Calu3 (cell line): ENCODE data around the gene GAGE12D. TPM values are rescaled to one million over a fixed set of nuclear protein-coding genes. Genes with fewer than 3 reads are reported as not detected.
"Not testable (repeated sequence)": the region's sequence is repeated elsewhere in the genome, so short reads cannot be mapped to it uniquely, and the experiment has no call there.

Source experiments
- BruUV-seq: library from RNA; stranded (reverse); fragments of 400-500 nt; replicated peaks from 2 replicates; lab custom pipeline; 2021; lab: Mats Ljungman, UMichigan
- CTCF ChIA-PET: fragments of 300-600 bp; sonication (Branson Sonifier 250); formaldehyde crosslinking; loops from one replicate; lab custom pipeline; 2022; ENCODE audit warnings: antibody characterized with exemption; lab: Charles Lee
- DNase-seq: peaks from one replicate; pipeline ENCODE4 v3.0.0; 2022
- H3K27ac Mint-ChIP-seq: one replicate; pipeline ENCODE4 v1.8.0; 2022; ENCODE audit warnings: mixed read lengths; ENCODE audit not compliant: unreplicated experiment
- H3K27me3 Mint-ChIP-seq: one replicate; pipeline ENCODE4 v1.8.0; 2022; ENCODE audit warnings: mixed read lengths; ENCODE audit not compliant: unreplicated experiment
- H3K36me3 Mint-ChIP-seq: one replicate; pipeline ENCODE4 v1.8.0; 2022; ENCODE audit warnings: mild to moderate bottlenecking, moderate library complexity, mixed read lengths; ENCODE audit not compliant: insufficient read depth, unreplicated experiment
- H3K4me1 Mint-ChIP-seq: one replicate; pipeline ENCODE4 v1.8.0; 2022; ENCODE audit warnings: mild to moderate bottlenecking, low read depth, mixed read lengths; ENCODE audit not compliant: unreplicated experiment
- H3K4me3 Mint-ChIP-seq: one replicate; pipeline ENCODE4 v1.8.0; 2022; ENCODE audit warnings: mild to moderate bottlenecking, low read depth, moderate library complexity, mixed read lengths; ENCODE audit not compliant: unreplicated experiment
- H3K9me3 Mint-ChIP-seq: one replicate; pipeline ENCODE4 v1.8.0; 2022; ENCODE audit warnings: low read depth, mixed read lengths; ENCODE audit not compliant: unreplicated experiment
- intact Hi-C: fragments of 100-400 bp; cut with micrococcal nuclease; formaldehyde crosslinking; loops from one replicate; pipeline ENCODE4 v1.10.0; 2022; ENCODE audit not compliant: unreplicated experiment
- total RNA-seq: library from RNA; stranded (reverse); gene quantifications from 2 replicates; pipeline ENCODE4 v1.2.3, GENCODE V29; 2022

Gene GAGE12D
- total RNA-seq, 1 experiment from 2014 or later = not detected

GRCh38 chrX:49589769-49590478, 48.4 kb downstream of the GAGE12D start:
- H3K27me3 Mint-ChIP-seq, H3K4me3 Mint-ChIP-seq, H3K27ac Mint-ChIP-seq, H3K9me3 Mint-ChIP-seq, intact Hi-C loops, H3K36me3 Mint-ChIP-seq, H3K4me1 Mint-ChIP-seq, BruUV-seq, CTCF ChIA-PET: not testable (repeated sequence)
- DNase-seq = peak; percentile 8

GRCh38 chrX:49590488-49590887, 49.0 kb downstream of the GAGE12D start:
- H3K27me3 Mint-ChIP-seq, H3K4me3 Mint-ChIP-seq, H3K27ac Mint-ChIP-seq, DNase-seq, H3K9me3 Mint-ChIP-seq, BruUV-seq, CTCF ChIA-PET, H3K36me3 Mint-ChIP-seq, intact Hi-C loops, H3K4me1 Mint-ChIP-seq: not testable (repeated sequence)

Other genes with a start within 250 kb of the GAGE12D start
- not detected in 2 replicates for gene GAGE10, start 238.1 kb upstream of the GAGE12D start, total RNA-seq
- gene GAGE12J, start 219.7 kb upstream of the GAGE12D start, total RNA-seq = not detected in 2 replicates
- gene GAGE13, start 210.2 kb upstream of the GAGE12D start, total RNA-seq = not detected in 2 replicates
- gene GAGE12C, start 9.6 kb upstream of the GAGE12D start, total RNA-seq = not detected in 2 replicates
- gene GAGE12E, start 9.6 kb downstream of the GAGE12D start, total RNA-seq = not detected in 2 replicates
- not detected in 2 replicates for gene GAGE12F, start 19.1 kb downstream of the GAGE12D start, total RNA-seq
- gene GAGE12G, start 28.7 kb downstream of the GAGE12D start, total RNA-seq = not detected in 2 replicates
- not detected in 2 replicates for gene GAGE12H, start 38.2 kb downstream of the GAGE12D start, total RNA-seq
- gene GAGE2A, start 47.8 kb downstream of the GAGE12D start, total RNA-seq = not detected in 2 replicates
- not detected in 2 replicates for gene GAGE1, start 57.3 kb downstream of the GAGE12D start, total RNA-seq
- not detected in 2 replicates for gene PAGE1, start 154.3 kb downstream of the GAGE12D start, total RNA-seq